Body of pancreas (tissue), 4 donors: ENCODE data around the gene GFOD1.

Experiments used
- POLR2A ChIP-seq, 3 donors: fragments of 450-650 bp; IDR thresholded peaks; one replicate each; pipeline ENCODE4 v1.6.1; 2016; ENCODE audit warnings: antibody characterized with exemption in 3 of 3, mild to moderate bottlenecking in 2 of 3
- TF ChIP-seq, protein P1 (sequence below), 7 experiments: fragments of 450-650 bp in 4 of 7; fragments of 200-600 bp in 3 of 7; sonication (generic) in 3 of 7; IDR thresholded peaks; one replicate each; pipeline ENCODE4 v1.5.1; 2016 to 2019; ENCODE audit warnings: antibody characterized with exemption in 7 of 7

DNA sequence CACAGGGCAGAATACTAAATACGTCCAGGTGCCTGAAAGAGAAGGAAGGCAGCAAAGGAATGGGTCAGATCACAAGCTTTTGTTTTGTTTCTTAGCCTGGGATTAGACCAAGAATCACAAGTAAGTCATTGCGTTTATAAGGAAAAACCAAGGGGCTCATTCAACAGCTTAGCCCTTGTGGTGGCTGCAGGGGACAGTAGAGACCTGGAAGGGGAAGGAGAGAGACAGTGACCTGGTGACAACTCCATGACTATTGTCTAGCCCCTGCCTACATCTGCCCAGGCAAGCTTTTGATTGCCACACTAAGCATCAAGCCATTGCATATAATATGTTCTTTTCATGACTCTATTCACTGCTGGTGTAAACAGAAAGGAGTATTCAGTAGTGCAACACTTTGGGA is 128.9 kb downstream of the GFOD1 start:
- no peak for TF ChIP-seq POLR2A (IDR thresholded peaks at IDR 0.05)
- TF ChIP-seq, protein P1, sequence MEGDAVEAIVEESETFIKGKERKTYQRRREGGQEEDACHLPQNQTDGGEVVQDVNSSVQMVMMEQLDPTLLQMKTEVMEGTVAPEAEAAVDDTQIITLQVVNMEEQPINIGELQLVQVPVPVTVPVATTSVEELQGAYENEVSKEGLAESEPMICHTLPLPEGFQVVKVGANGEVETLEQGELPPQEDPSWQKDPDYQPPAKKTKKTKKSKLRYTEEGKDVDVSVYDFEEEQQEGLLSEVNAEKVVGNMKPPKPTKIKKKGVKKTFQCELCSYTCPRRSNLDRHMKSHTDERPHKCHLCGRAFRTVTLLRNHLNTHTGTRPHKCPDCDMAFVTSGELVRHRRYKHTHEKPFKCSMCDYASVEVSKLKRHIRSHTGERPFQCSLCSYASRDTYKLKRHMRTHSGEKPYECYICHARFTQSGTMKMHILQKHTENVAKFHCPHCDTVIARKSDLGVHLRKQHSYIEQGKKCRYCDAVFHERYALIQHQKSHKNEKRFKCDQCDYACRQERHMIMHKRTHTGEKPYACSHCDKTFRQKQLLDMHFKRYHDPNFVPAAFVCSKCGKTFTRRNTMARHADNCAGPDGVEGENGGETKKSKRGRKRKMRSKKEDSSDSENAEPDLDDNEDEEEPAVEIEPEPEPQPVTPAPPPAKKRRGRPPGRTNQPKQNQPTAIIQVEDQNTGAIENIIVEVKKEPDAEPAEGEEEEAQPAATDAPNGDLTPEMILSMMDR (IDR thresholded peaks at IDR 0.05) = no peak
